Neural cell (in vitro differentiated cells): Measurements from ENCODE around the gene NRN1L. TPM values are rescaled to one million over a fixed set of nuclear protein-coding genes. Genes with fewer than 3 reads are reported as not detected.

Experiments used
- H2AFZ ChIP-seq: fragments of 200-600, 300-800 bp; sonication (generic), shearing (Covaris generic); 2 replicates; pipeline ENCODE4 v1.6.0; 2014; ENCODE audit warnings: low read depth, mild to moderate bottlenecking, antibody characterized with exemption, low read length, moderate library complexity
- H3F3A ChIP-seq: fragments of 200-600 bp; shearing (Covaris generic); 2 replicates; pipeline ENCODE4 v1.6.1; 2016; ENCODE audit warnings: mild to moderate bottlenecking, moderate library complexity, mixed read lengths, antibody characterized with exemption, low read length; ENCODE audit not compliant: insufficient read depth, poor library complexity, severe bottlenecking
- H3K27ac ChIP-seq: fragments of 200-600, 300-800 bp; sonication (generic), shearing (Covaris generic); 2 replicates; pipeline ENCODE4 v1.5.1; 2014; ENCODE audit warnings: mild to moderate bottlenecking, low read length, moderate library complexity
- H3K27me3 ChIP-seq: fragments of 300-800, 200-600 bp; sonication (generic), shearing (Covaris generic); 2 replicates; pipeline ENCODE4 v1.6.0; 2014; ENCODE audit warnings: mild to moderate bottlenecking, low read depth, low read length, moderate library complexity; ENCODE audit not compliant: insufficient read depth
- H3K36me3 ChIP-seq: fragments of 300-800, 200-600 bp; sonication (generic), shearing (Covaris generic); 2 replicates; pipeline ENCODE4 v1.5.1; 2014; ENCODE audit warnings: mild to moderate bottlenecking, antibody characterized with exemption, low read length, moderate library complexity; ENCODE audit not compliant: insufficient read depth
- H3K4me2 ChIP-seq: fragments of 300-800, 200-600 bp; sonication (generic), shearing (Covaris generic); 2 replicates; pipeline ENCODE4 v1.6.0; 2014; ENCODE audit warnings: mild to moderate bottlenecking, low read length
- H3K4me3 ChIP-seq: fragments of 300-800, 200-600 bp; sonication (generic), shearing (Covaris generic); 2 replicates; pipeline ENCODE4 v1.5.1; 2014; ENCODE audit warnings: mild to moderate bottlenecking, low read length, moderate library complexity
- H3K79me2 ChIP-seq: fragments of 200-600 bp; shearing (Covaris generic); replicated peaks from 2 replicates; pipeline ENCODE4 v1.6.0; 2014; ENCODE audit warnings: mild to moderate bottlenecking, low read length, moderate library complexity; ENCODE audit not compliant: insufficient read depth
- H3K9ac ChIP-seq: fragments of 300-800, 200-600 bp; sonication (generic), shearing (Covaris generic); 2 replicates; pipeline ENCODE4 v1.6.1; 2016; ENCODE audit warnings: mild to moderate bottlenecking, low read length, mixed read lengths
- H3K9me2 ChIP-seq: fragments of 200-600 bp; shearing (Covaris generic); 2 replicates; pipeline ENCODE4 v1.6.1; 2016; ENCODE audit warnings: mild to moderate bottlenecking, low read length, mixed read lengths; ENCODE audit not compliant: insufficient read depth
- H3K9me3 ChIP-seq: fragments of 200-600, 300-800 bp; sonication (generic), shearing (Covaris generic); 2 replicates; pipeline ENCODE4 v1.6.1; 2016; ENCODE audit warnings: mild to moderate bottlenecking, mixed run types, low read length, moderate library complexity, mixed read lengths
- H4K20me1 ChIP-seq: fragments of 200-600 bp; shearing (Covaris generic); 2 replicates; pipeline ENCODE4 v1.6.1; 2016; ENCODE audit warnings: mild to moderate bottlenecking, mixed run types; ENCODE audit not compliant: insufficient read depth
- CTCF ChIP-seq: fragments of 450-650 bp; IDR thresholded peaks from 2 replicates; pipeline ENCODE4 v1.5.1; 2014; ENCODE audit warnings: antibody characterized with exemption, mild to moderate bottlenecking, moderate library complexity; ENCODE audit not compliant: poor library complexity, severe bottlenecking
- EP300 ChIP-seq: fragments of 450-650 bp; conservative IDR thresholded peaks from 2 replicates; pipeline ENCODE4 v1.6.1; 2014; ENCODE audit warnings: antibody characterized with exemption, mild to moderate bottlenecking, moderate library complexity; ENCODE audit not compliant: poor library complexity, severe bottlenecking
- MXI1 ChIP-seq: fragments of 450-650 bp; conservative IDR thresholded peaks from 2 replicates; pipeline ENCODE4 v1.6.1; 2014; ENCODE audit warnings: antibody characterized with exemption, mild to moderate bottlenecking; ENCODE audit not compliant: poor library complexity, severe bottlenecking
- REST ChIP-seq: IDR thresholded peaks from 2 replicates; pipeline ENCODE4 v1.6.1; 2012; ENCODE audit warnings: borderline replicate concordance
- polyA plus RNA-seq: library from polyadenylated mRNA; depleted of rRNA; stranded (reverse); fragments of >200 nt; gene quantifications from 2 replicates; pipeline ENCODE4 v1.2.3, GENCODE V29; 2014

NRN1L gene
- polyA plus RNA-seq, 1 donor from 2014 or later, result not detected

- no peaks in the 10 kb centered on the region for H3K36me3 ChIP-seq
These were observed 27.6 kb upstream of the NRN1L start for GRCh38 chr16:67856927-67857546.

GRCh38 chr16:67857547-67858233 is 27.0 kb upstream of the NRN1L start:
- peaks cover 68% of the 10 kb centered on the region for H3K79me2 ChIP-seq
- no peaks in the 10 kb centered on the region for H4K20me1 ChIP-seq
- H3K9ac ChIP-seq, result no peak overlapping the region

More at GRCh38 chr16:67856927-67857546, 27.6 kb upstream of the NRN1L start:
- Histone ChIP-seq H3K4me2 (no peak overlapping the region), H3K9me2 (no peaks in the 10 kb centered on the region), H3K9me3 (no peaks in the 10 kb centered on the region), H3K4me3 (no peak overlapping the region), H2AFZ (no peak overlapping the region), H4K20me1 (no peaks in the 10 kb centered on the region), H3K27ac (no peak overlapping the region), H3K9ac (no peak overlapping the region), H3K27me3 (no peaks in the 10 kb centered on the region), H3F3A (no peaks in the 10 kb centered on the region), H3K79me2 (peaks cover 73% of the 10 kb centered on the region)
- no peak for TF ChIP-seq CTCF
- no peak for TF ChIP-seq MXI1

More at GRCh38 chr16:67857547-67858233, 27.0 kb upstream of the NRN1L start:
- TF ChIP-seq EP300 (no peak), REST (no peak), CTCF (no peak)
- Histone ChIP-seq H3K27me3 (no peaks in the 10 kb centered on the region), H3K4me2 (no peak overlapping the region), H3K36me3 (no peaks in the 10 kb centered on the region), H3K27ac (no peak overlapping the region), H3K9me2 (no peaks in the 10 kb centered on the region), H2AFZ (no peak overlapping the region), H3K9me3 (no peaks in the 10 kb centered on the region), H3K4me3 (no peak overlapping the region), H3F3A (no peaks in the 10 kb centered on the region)
